HG02943 (cell line): ENCODE data around the gene ENTPD7.

Experiments
- ATAC-seq: cut with Tn5 transposase; IDR thresholded peaks from one replicate; pipeline ENCODE4 v1.9.1; 2021; ENCODE audit warnings: mild to moderate bottlenecking, low read depth, moderate library complexity; ENCODE audit not compliant: unreplicated experiment

Gene ENTPD7

GRCh38 chr10:99633832-99634231 lies 25.5 kb upstream of the ENTPD7 start:
- ATAC-seq = no peak

GRCh38 chr10:99647601-99648151 lies 11.6 kb upstream of the ENTPD7 start:
- ATAC-seq = no peak

GRCh38 chr10:99648717-99649116 lies 10.6 kb upstream of the ENTPD7 start:
- no peak for ATAC-seq

- no peak for ATAC-seq
Observed at GRCh38 chr10:99652800-99653390, 6.4 kb upstream of the ENTPD7 start.

GRCh38 chr10:99654390-99655175 lies 4.7 kb upstream of the ENTPD7 start:
- ATAC-seq = no peak

GRCh38 chr10:99656199-99657064 lies 2.9 kb upstream of the ENTPD7 start:
- ATAC-seq = no peak

GRCh38 chr10:99658622-99659030 lies 683 bp upstream of the ENTPD7 start:
- ATAC-seq = peak; percentile 4

GRCh38 chr10:99659868-99660366 lies 608 bp downstream of the ENTPD7 start:
- no peak for ATAC-seq

- ATAC-seq = no peak
Observed at GRCh38 chr10:99660662-99661376, 1.5 kb downstream of the ENTPD7 start.

GRCh38 chr10:99661377-99661763 lies 2.1 kb downstream of the ENTPD7 start:
- no peak for ATAC-seq

- no peak for ATAC-seq
Observed at GRCh38 chr10:99665304-99665703, 6.0 kb downstream of the ENTPD7 start.

- no peak for ATAC-seq
Observed at GRCh38 chr10:99667108-99667751, 7.9 kb downstream of the ENTPD7 start.

GRCh38 chr10:99671386-99671785 lies 12.1 kb downstream of the ENTPD7 start:
- no peak for ATAC-seq

- no peak for ATAC-seq
Observed at GRCh38 chr10:99672884-99673283, 13.6 kb downstream of the ENTPD7 start.

- ATAC-seq = no peak
Observed at GRCh38 chr10:99673492-99673891, 14.2 kb downstream of the ENTPD7 start.

- no peak for ATAC-seq
Observed at GRCh38 chr10:99674762-99675161, 15.5 kb downstream of the ENTPD7 start.

- no peak for ATAC-seq
Observed at GRCh38 chr10:99676426-99676825, 17.1 kb downstream of the ENTPD7 start.

- ATAC-seq = no peak
Observed at GRCh38 chr10:99676895-99677294, 17.6 kb downstream of the ENTPD7 start.

- no peak for ATAC-seq
Observed at GRCh38 chr10:99678921-99679320, 19.6 kb downstream of the ENTPD7 start.

GRCh38 chr10:99681553-99681952 lies 22.2 kb downstream of the ENTPD7 start:
- ATAC-seq = no peak
